ENCODE data around the gene DAZAP2. TPM values are rescaled to one million over a fixed set of nuclear protein-coding genes. Genes with fewer than 3 reads are reported as not detected.

Gene DAZAP2, protein sequence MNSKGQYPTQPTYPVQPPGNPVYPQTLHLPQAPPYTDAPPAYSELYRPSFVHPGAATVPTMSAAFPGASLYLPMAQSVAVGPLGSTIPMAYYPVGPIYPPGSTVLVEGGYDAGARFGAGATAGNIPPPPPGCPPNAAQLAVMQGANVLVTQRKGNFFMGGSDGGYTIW
- total RNA-seq, result 157 and 197 TPM in 2 replicates

DNA sequence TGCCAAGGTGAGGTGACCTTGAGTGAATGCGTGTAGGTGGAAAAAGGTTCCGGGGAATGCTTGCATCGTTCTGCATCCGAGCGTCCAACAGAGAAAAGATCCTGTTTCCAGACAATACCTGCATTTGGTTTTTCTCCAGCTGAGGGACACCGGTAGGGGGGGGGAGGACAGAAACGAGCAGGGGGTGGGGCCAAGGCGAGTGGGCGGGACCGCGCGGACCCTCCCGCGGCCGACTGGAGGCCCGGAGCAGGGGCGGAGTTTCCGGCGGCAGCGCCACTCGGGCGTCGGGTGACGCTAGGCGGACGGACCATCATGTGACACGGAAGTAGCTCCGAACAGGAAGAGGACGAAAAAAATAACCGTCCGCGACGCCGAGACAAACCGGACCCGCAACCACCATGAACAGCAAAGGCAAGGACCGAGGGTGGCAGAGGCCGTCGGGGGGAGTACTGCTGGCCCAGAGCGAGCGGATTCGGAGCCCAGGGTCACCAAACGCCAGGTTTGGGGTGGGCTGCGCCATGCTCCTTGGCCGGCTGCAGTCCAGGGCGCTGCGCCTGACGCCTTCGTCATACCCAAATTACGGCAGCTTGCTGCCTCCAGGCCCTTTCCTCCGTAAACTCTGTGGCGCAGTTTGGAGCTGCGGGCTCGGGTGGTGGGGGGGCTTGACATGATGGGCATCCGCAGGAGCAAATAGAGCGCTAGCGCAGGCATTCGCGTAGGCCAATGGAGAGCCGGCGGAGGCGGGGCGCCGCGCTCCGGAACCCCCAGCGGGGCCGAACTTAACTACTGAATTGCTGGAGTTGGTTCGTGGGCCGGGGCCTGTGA lies at the start of gene DAZAP2:
Gene DAZAP2, plus strand, starts transcription at position 317 of the 825 bp plus-strand sequence. Its CDS starts 82 bp downstream, at position 399.

DNA sequence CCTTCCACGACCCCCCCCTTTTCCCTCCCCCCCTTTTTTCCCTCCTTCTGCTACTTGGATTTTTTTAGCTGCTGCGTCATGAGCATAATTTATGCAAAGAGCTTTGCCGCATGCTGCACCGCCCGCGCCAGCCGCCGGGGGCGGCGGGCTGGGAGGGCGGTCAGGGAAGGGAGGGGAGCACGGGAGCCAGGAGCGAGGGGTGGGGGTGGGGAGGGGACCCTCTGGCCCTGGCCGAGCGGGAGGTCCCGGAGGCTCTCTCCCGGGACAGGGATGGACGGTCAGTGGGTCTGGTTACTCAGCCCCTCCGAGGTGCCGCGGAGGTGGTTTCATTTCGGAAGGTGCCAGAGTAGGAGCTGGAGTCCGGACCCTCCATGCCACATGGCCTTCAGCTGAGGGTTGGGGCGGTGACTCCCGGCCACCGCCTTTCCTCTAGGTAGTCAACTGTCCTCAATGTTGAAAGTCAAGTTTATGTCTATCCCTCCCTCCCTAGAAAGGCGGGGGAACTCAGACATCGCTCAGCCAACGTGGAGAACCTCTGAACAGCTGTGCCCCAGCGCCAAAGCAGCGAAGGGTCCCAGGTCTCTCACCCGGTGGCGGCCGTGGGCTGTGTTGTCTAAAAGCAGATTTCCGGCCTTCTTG lies 20.5 kb upstream of the DAZAP2 start, which contains the start of gene POU6F1:
Gene POU6F1, minus strand, starts transcription at position 95 of the 639 bp plus-strand sequence. CDS start 11,226 bp downstream, outside the sequence.

DNA sequence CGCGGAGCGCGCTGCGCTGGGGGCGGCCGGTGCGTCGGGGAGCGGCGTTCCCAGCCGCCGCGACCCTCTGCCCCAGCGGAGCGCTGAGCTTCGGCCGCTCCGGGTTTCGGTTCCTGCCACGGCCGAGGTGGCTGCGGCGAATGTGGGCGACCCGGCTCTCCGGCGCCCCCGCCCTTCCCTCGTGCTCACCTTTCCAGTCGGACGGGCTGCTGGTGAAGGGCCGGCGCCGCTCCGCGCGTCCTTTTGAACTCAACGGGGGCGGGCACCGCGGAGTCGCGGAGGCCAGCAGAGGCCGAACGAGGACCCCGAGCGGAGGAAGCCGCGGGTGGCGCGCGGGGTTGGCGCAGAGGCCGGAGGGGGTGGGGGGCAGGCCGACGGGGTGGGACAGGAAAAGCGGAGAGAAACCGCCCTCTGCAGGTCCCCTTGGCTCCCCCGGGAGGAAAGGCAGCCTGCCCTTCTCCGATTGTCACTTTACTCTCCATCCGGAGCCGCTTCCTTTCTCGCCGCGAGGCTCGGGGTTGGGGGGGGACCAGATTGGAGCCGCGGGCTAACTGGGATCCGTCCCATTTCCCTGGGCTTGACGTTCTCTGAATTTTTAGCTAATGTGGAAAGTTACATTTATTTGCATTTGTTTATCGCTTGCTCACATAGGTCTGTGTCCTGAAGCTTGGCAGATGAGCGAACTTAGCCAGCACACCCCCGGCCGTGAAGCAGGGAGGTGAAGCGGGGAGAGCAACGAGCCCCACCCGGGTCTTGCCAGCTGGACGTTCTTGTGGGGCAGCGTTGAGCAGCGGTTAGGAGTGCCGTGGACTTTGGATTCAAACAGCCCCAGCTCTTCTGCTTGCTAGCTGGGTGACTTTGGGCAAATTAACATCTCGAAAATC lies 31.7 kb downstream of the DAZAP2 start, which contains the start of gene SMAGP:
Gene SMAGP, minus strand, starts transcription at position 349 of the 884 bp plus-strand sequence. CDS start 1,137 bp downstream, outside the sequence.

Other genes with a start within 250 kb of the DAZAP2 start
- 32.6 and 37.0 TPM in 2 replicates for gene SLC11A2, start 212.4 kb upstream of the DAZAP2 start, total RNA-seq
- gene LETMD1, start 190.5 kb upstream of the DAZAP2 start, total RNA-seq, result 41.9 and 91.5 TPM in 2 replicates
- gene CSRNP2, start 155.2 kb upstream of the DAZAP2 start, total RNA-seq, result 27.1 and 31.4 TPM in 2 replicates
- gene TFCP2, start 65.7 kb upstream of the DAZAP2 start, total RNA-seq, result 7.9 and 9.0 TPM in 2 replicates
- 2.2 and 5.1 TPM in 2 replicates for gene POU6F1, start 20.8 kb upstream of the DAZAP2 start, total RNA-seq
- 7.9 and 14.5 TPM in 2 replicates for gene SMAGP, start 31.6 kb downstream of the DAZAP2 start, total RNA-seq
- gene BIN2, start 85.3 kb downstream of the DAZAP2 start, total RNA-seq, result under 0.01 TPM in 1 of 2 replicates, not detected in the other
- gene CELA1, start 107.9 kb downstream of the DAZAP2 start, total RNA-seq, result not detected in 2 replicates
- gene GALNT6, start 152.6 kb downstream of the DAZAP2 start, total RNA-seq, result 210 and 402 TPM in 2 replicates
- 14.1 and 14.9 TPM in 2 replicates for gene SLC4A8, start 186.0 kb downstream of the DAZAP2 start, total RNA-seq